RWPE1 (cell line): ENCODE measurements around the gene LAIR1.

Experiments used
- CTCF ChIA-PET: fragments of 350-600 bp; sonication (Branson Sonifier 250); formaldehyde crosslinking; extraction: SDS; loops from one replicate; lab custom pipeline; 2021; lab: Yijun Ruan, JAX
- POLR2A ChIA-PET: fragments of 400-600 bp; formaldehyde crosslinking; extraction: SDS; loops from one replicate; lab custom pipeline; 2020; ENCODE audit warnings: antibody characterized with exemption; ENCODE audit not compliant: low non-redundant PET; lab: Yijun Ruan, JAX
- DNase-seq: peaks from one replicate; pipeline ENCODE4 v3.0.0; 2012; ENCODE audit warnings: low spot score
- H3K27ac ChIP-seq: fragments of 450-650 bp; 2 replicates; pipeline ENCODE4 v1.5.1; 2017
- TF ChIP-seq, protein P1 (sequence below): fragments of 450-650 bp; conservative IDR thresholded peaks from 2 replicates; pipeline ENCODE4 v1.5.1; 2017; ENCODE audit warnings: low read depth, mild to moderate bottlenecking

LAIR1 gene

GRCh38 chr19:54311486-54311885, 53.2 kb downstream of the LAIR1 start:
- TF ChIP-seq, protein P1, sequence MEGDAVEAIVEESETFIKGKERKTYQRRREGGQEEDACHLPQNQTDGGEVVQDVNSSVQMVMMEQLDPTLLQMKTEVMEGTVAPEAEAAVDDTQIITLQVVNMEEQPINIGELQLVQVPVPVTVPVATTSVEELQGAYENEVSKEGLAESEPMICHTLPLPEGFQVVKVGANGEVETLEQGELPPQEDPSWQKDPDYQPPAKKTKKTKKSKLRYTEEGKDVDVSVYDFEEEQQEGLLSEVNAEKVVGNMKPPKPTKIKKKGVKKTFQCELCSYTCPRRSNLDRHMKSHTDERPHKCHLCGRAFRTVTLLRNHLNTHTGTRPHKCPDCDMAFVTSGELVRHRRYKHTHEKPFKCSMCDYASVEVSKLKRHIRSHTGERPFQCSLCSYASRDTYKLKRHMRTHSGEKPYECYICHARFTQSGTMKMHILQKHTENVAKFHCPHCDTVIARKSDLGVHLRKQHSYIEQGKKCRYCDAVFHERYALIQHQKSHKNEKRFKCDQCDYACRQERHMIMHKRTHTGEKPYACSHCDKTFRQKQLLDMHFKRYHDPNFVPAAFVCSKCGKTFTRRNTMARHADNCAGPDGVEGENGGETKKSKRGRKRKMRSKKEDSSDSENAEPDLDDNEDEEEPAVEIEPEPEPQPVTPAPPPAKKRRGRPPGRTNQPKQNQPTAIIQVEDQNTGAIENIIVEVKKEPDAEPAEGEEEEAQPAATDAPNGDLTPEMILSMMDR = no peak
- no peak overlapping the region for H3K27ac ChIP-seq
- ChIA-PET POLR2A (no interaction called here), CTCF (no interaction called here)
- no peak for DNase-seq

DNA sequence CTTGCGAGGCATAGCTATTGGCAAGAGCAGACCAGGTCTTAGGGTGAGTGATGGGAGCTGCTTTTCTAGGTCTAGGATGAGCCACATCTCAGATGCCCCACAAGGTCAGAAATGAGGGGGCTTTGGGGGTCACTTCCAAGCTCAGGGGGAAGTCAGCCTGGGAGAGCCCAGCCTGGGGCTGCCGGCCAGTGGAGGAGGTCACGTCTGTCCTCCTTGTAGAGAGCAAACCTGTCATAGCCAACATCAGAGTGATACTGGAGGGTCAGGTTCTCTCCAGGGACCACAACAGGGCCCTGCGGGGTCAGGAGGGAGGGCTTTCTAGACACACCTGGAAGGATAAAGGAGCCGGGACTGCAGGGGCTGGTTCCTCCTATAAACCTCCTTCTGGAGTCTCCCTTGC, 54.2 kb downstream of the LAIR1 start:
- ChIA-PET CTCF (interaction anchor here (0.7 kb wide), 1 partner anchor 13 kb away, joined by 3 read pairs; no protein-coding TSS in a partner anchor), POLR2A (no interaction called here)
- TF ChIP-seq, protein P1 = no peak
- no peak for DNase-seq
- H3K27ac ChIP-seq = no peak overlapping the region

DNA sequence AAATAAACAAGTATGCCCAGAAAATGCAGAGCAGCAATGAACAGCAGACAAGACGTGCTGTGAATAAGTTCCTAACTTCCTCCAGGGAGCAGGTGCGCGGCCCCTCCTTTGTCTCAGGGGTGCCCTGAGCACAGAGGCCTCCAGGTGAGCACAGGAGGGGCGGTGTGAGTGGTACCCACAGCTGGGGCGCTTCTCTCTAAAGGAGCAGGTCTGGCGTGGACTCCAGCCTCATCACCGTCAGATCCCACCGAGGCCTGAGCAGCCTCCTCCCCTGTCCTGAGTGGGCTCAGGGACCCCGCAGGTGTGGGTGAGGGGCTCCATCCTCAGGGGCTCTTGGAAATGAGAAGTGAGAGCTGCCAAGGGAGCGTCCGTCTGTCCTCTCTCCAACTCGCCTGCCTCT, 54.9 kb downstream of the LAIR1 start:
- TF ChIP-seq, protein P1 = no peak
- ChIA-PET CTCF (interaction anchor here (0.7 kb wide), 1 partner anchor 13 kb away, joined by 3 read pairs; no protein-coding TSS in a partner anchor), POLR2A (no interaction called here)
- H3K27ac ChIP-seq = no peak overlapping the region
- no peak for DNase-seq

GRCh38 chr19:54307389-54308020, 57.2 kb downstream of the LAIR1 start:
- POLR2A ChIA-PET = no interaction called here
- no peak for DNase-seq
- TF ChIP-seq, protein P1 = no peak
- no peak overlapping the region for H3K27ac ChIP-seq
- CTCF ChIA-PET = no interaction called here

GRCh38 chr19:54305141-54305540, 59.6 kb downstream of the LAIR1 start:
- ChIA-PET CTCF (no interaction called here), POLR2A (no interaction called here)
- DNase-seq = no peak
- TF ChIP-seq, protein P1 = no peak
- H3K27ac ChIP-seq = no peak overlapping the region

GRCh38 chr19:54302257-54302656, 62.5 kb downstream of the LAIR1 start:
- DNase-seq = no peak
- POLR2A ChIA-PET = no interaction called here
- TF ChIP-seq, protein P1 = no peak
- no peak overlapping the region for H3K27ac ChIP-seq
- CTCF ChIA-PET = no interaction called here
